Activated T-cell treated with anti-CD3 and anti-CD28 coated beads for 24 hours (primary cell): ENCODE results near the gene SFT2D1.

Experiments
- DNase-seq: peaks from one replicate; pipeline ENCODE4 v3.0.0-alpha.2; 2020; ENCODE audit warnings: low read depth

The SFT2D1 gene

DNA sequence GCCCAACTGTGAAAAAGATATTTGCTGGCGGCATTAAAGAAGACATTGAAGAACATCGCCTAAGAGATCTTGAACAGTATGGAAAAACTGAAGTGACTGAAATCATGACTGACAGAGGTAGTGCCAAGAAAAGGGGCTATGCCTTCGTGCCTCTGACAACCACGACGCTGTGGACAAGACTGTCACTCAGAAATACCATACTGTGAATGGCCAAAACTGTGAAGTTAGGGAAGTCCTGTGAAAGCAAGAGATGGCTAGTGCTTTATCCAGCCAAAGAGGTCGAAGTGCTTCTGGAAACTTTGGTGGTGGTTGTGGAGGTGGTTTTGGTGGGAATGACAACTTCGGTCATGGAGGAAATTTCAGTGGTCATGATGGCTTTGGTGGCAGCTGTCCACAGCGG, 7.5 kb downstream of the SFT2D1 start:
- no peak for DNase-seq

DNA sequence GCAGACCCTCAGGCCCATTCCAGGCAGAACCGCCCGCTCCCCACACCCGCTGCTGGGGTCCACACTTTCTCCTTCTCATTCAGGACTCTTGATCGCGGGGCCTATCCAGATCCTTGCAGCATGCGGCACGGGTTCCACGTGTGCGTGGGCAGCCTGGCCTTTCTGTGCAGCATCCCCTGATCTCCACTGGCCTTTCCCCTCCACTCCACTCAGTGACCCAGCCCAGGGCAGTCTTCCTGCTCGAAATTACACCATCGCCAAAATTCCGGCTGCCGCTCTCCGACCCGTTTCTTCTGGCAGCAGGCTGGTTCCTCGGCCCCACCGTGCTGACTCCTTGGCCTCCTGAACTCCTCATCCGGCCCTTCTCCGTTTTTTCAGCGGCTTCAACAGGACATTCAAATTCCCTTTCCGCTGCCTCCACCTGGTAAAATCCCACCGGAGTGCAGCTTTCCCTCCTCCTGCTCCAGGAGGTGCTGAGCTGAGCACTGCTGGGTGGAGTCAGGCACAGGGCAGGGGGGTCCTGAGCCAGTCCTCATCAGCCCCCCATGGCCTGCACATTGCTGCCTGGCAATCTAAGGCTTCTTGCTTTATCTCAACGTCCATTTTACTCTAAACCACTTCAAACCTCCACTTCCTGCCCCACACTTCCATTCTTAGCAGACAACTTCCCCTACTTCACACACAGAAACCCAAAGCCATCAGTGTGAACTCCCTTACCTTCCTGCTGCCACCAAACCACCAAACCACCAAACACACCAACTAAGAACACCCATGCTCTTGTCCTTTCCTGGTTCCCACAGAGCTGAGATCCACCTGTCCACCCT, 9.0 kb downstream of the SFT2D1 start:
- no peak for DNase-seq

DNA sequence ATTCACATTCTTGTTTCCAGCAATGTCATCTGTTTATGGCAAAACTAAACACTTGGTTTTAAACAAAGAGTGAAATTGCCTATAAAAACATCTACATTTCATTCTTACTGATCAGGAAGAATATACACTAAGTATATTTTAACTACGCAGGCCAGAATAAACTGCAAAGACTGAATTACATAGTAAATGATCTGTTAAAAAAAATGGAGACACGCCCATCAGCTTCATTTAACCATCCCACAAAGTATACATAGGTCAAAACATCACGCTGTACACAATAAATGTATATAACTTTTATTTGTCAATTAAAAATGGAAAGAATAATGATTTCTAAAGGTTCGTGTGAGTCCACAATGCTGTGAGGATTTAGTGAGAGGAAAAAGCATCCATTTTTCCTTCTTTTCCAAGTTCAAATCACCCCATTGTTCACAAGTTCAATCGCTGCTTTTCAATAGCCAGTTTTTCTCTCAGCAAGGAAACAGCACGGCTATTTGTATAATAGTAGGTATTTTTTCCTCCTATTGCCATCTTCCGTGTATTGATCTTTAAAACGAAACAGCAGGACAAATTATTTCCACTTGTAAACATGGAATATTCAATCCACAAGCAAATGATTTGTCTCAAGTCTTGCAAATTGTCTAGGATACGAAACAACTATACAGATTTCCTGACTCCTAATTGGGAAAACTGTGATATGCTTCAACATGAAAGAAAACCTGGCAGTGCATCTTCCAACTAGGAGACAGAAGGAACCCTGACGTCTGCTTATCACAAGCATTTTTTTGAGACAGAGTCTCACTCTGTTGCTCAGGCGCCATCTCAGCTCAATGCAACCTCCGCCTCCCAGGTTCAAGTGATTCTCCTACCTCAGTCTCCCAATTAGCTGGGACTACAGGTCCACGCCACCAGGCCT, 10.6 kb downstream of the SFT2D1 start:
- no peak for DNase-seq

DNA sequence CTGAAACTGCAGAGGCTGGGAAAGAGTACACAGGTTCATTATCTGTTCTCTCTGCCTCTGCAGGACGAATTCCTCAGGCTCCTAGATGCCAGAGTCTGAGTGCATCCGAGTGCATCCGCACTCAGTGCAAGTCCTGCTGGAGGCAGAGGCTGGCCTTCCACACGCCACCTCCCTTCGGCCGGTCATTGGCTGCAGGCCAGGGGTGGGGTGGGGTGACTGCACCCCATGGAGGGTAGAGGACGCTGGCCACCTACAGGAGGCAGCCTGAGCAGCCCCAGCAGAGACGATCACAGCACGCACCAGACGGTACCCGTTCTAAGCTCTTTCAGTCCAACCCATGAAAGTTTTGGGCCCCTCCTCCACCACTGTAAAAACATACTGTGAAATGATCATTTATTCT, 11.7 kb downstream of the SFT2D1 start:
- DNase-seq = no peak

DNA sequence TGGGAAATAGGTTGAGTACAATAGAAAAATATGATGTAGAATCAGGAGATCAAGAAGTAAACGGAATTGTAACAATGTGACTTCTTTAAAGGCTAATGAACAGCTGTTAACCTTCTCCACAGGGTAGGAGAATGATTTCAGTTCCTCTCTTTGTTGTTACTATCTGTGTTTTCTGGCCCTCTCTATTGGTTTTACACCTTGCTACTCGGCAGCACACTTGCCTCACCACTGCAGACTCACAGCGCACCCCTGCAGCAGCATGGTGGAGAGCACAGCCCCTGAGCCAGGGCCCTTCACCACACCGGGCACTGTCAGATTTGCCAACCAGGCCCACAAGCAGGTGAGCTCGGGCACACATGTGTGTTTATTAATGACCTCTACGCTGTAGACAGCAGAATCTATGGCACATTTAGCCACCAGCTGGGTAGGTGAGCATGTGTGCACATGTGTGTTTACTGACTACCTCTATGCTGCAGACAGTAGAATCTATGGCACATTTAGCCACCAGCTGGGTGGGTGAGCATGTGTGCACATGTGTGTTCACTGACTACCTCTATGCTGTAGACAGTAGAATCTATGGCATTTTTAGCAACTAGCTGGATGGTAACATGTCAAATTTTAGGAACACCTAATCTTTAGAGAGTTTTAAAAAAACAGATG, 16.8 kb downstream of the SFT2D1 start:
- DNase-seq = no peak

DNA sequence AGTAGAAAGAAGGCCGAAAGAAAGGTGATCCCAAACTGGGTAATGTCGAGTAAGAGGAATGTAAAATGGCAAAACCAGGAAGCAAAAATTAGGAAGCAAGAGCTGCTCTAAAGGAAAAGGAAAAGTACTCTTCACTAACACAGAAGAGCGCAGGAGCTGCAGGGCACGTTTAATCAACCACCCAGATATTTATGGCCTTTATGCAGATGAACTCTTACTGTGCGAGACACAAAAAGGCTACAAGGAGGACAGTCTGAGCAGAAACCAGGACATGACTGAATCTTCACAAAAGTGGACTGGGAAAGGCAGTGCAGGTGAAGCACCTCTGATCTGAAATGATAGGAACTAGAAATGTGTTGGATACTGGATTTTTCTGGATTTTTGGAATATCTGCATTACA, 18.9 kb downstream of the SFT2D1 start:
- no peak for DNase-seq

DNA sequence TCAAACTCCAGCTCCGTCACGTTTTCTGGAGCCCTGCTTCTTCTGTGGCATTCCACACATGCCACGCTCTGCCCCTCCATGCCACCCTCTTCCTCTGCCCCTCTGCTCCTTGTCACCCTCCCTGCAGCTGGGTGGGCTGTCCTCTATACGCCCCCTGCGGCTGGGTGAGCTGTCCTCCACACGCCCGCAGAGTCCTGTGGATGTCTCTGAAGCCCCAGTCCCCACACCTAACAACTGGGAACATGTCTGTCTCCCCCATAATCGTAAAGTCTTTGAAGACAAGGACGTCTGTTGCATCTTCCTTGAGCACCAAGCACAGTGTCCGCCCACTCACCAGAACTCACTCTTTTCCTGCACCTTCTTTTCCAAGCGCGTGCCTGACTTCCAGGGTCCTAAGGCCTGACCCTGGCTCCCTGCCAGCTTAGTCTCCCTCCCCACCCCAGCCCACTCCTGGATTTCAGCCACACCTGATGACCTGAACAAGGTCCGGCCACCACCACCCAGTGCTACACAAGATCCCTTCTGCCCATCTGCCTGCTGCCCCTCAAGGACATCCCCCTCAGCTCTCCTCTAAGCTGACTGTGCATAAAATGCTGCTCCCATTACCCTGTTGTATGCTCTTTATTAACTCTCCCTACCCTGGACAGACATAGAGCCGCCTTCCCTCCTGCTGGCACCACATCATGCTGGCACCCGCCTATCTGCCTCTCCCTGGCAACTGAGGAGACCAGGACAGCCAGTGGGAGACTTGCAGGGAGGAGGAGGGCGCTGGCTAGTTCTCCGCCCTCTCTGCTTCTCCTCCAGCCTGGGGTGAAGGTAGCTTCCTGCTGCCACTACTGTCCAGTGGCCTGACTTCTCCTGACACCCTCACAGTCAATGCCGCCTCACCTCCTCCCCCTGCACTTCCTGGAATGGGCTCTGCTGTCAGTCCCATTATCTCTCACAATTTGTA, 23.4 kb downstream of the SFT2D1 start:
- DNase-seq = no peak

DNA sequence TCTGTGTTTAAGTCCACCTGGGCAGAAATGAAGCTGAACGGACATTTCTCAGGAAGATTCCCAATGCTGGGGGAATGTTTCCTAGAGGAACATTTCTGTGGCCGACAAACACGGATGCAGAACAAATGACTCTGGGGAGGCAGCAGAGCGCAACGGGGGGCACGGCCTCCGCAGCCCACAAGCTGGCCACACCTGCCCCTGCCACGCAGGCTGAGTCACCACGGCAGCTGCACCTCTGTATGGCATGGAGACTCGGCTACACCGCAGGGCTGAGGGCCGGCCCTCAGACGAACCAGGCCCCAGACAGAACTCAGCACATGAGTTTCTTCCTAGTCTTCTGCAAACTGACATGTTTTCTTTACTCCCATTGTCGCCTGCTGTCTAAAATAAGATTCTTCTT, 24.1 kb downstream of the SFT2D1 start:
- no peak for DNase-seq

DNA sequence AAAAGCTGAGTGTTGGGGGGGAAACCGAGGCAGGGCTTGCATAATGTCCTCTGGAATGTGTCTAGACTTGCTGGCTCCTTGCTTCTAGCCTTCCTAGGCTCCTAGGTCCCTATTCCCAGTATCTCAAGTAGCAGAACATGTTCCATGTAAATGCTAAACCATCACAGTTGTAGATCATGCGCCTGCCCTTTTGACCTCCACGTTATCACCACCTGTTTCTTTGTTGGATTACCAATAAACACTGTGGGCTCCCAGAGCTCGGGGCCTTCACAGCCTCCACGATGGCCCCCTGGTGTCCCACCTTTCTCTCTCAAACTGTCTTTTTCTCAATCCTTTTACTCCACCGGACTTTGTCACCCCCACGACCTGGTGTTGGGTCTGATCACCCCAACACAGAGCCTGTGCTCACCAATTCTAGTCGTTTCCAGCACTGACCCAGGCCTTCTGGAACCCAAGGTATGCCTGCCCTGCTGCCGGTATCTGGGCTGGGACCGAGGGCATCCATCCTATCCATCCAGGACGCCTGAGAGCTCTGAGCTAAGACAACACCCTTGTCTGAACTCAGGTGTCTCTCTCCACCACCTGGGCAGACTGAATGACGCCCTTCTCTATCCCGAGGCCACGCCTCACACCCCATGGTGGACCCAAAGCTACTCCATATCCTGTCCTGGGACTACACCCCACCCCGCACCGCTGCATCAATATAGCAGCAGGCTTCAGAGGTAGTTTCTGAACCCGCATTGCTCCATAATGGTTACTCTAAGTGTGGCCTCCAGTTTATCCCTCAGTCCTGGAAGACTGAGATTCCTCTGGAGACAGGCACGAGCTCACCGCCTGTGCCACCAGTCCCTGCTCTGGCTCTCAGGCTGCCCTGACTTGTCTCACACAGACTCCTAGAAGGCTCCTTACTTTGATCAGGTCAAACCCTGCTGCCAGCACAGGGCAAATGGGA, 24.8 kb downstream of the SFT2D1 start:
- no peak for DNase-seq

DNA sequence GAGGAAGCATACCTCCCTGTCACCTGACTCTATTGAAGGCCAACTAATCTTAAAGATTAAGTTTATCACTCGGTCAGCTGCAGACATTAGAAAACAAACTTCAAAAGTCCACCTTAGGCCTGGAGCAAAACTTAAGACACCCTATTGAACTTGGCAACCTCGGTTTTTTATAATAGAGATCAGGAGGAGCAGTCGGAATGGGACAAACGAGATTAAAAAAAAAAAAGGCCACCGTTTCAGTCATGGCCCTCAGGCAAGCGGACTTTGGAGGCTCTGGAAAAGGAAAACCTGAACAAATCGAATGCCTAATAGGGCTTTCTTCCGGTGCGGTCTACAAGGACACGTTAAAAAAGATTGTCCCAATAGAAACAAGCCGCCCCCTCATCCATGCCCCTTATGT, 26.9 kb downstream of the SFT2D1 start:
- no peak for DNase-seq

DNA sequence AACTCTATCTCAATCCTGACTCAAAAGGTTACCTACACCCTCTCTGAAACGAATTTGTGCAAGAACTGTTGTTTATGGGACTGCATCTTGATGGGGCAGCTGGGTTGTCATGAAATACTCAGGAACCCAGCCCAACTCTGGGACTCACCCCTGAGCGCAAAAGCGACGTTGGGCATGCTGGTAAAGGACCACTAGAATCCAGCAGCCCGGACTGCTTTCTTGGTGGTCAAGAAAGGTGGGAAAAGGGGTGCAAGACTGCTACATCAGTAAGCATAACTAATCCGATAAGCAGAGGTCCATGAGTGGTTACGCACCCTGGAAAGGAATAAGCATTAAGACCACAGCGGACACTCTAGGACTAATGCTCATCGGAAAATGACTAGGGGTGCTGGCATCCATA, 27.9 kb downstream of the SFT2D1 start:
- no peak for DNase-seq

DNA sequence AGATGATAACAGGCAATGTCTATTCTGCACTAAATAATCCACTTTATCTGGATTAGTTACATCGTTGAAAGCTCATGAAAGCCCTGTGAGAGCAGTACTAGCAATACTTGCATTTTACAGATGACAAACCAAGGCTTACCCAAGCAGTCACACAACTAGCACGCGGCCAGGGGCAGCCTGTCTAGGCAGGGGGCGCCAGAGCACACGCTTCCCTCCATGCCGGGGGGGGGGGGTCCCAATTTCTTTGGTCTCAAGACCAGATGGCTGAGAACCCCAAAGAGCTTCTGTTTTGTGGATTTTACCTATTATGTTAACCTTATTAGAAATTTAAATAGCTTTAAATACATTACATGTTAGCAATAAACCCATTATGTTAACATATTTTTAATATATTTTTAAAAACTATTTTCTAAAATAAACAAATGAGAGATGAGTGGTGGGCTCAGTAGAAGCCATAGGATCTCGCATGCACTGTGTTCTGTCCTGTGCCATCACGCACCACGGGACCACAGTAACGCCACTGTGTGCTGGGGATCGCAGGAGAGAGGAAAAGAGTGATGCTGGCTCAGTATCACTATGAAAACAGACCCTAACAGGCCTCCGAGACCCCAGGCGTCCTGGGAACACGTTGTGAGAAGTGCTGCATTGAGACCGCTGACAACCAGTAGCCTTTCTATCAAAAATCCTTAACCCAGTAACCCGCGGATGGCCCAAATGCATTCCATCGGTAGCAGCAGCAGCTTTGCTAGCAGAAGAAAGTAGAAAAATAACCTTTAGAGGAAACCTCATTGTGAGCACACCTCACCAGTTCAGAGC, 28.9 kb downstream of the SFT2D1 start:
- DNase-seq = no peak

DNA sequence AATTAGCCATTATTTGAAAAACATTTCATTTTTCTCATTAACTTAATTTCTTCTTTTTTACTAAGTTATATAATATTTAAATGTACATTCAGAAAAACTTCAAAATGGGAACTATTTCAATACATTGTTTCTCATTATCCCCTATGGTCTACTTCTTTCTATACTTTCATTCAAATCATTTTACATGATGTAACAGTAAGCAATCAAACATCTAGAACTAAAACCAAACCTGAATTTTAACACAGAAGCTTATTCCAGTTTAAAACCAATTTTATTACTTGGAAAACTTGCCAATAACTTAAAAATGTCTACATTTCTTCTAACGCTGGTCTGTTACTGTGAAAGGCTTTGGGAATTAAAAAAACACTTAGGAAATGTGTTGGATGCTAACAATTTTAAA, 29.5 kb downstream of the SFT2D1 start:
- no peak for DNase-seq

DNA sequence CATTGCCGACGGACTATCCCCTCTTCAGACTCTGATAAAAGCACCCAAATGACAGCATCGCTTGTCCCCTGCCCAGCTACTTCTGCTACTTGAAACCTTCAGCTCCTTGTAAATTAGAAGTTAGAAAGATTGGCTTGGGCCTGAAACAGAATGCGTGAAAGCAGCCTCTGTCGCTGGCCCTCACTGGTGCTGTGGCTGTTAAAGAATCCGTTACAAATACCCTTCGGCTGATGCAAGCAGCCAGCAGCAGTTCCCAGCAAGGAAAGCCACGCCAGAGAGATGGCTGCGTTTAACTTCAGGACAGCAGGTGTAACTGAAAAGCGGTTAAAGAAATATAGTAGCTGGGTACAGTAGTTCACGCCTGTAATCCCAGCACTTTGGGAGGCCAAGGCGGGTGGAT, 31.7 kb downstream of the SFT2D1 start:
- DNase-seq = no peak

DNA sequence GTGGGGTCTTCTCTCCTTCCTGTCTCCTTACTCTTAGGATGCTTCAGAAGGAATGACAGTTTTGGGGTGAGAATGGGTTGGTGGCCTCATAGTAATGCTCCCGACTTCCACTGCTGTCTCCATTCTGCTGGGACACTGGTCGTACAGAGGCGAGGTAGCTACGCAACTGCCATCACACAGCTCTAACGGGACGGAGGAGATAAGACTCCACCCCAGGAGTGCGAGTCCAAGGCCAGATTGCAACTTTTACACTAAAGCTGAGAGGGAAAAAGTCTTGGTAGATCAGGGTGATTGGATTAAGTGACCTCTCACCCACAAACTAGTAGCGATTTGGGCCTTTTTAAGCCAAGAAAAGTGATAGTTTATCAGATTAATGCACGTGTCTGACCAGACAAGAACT, 32.4 kb downstream of the SFT2D1 start:
- DNase-seq = no peak

DNA sequence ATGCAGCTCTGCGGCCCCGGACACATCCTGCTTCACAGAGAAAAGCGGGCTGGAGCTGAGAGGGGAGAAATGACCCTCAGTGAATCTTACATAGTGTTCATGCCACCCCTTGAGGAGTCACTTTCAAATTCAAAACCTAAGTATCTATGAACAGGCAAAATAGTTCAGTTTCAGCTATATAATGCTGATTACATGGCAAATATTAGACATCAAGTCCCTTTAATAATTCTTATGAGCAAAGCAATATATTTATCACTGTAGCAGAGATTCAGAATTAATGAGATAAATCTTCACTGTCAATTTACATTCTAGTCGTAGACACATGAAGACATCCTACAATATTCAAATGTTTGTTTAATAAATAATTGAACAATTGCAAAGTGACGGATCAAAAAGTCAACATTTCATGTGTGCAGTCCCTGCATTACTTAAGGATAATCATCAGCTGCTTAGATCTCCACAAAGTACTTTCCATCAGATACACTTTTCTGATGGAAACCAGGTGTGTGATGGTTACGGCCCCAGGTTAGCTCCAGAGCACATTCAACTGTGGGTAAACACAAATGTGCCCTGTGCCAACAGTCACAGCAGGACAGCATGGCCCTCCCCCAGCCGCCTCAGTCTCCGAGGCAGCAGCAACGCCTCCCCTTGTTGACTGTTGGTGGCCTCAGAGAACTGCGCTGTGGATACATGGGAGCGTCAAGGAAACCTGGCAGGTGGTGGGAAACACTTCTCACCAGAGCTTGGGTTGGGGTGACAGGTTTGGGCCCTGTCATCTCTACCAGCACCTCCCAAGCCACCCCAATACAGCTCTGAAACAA, 33.4 kb downstream of the SFT2D1 start:
- DNase-seq = no peak

DNA sequence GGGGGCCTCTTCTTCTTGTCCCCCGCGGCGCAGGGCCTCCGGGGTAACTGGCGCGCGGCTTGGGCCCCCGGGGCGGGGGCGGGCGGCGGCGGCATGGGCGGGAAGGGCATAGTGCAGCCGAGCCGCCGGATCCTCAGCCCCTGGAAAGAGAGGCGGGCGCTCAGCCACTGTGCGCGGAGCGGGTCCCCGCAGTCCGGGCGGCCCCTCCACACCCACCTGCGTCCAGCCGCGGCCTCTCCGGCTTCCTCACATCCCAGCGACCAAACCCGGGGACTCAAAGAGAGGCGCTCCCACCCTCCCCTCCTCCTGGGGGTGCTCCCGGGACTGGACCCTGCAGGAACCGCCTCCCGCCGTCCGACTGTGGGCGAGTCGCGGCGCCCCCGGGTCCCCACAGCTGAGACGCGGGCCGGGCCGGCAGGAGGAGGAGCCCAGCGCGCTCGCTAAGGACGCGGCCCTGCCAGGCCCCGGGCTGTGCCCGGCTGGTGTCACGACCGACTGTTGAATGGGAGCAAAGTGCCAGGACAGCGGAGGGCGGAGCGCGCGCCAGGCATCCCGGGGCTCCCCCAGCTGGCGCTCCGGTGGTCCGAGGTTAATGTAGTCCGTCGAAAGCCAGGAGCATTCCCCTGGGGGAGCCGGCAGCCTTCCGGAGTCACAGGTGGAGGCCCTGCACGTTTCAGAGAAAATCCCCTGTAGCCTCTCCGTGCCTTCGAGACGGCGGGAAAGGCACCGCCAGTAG, 34.1 kb downstream of the SFT2D1 start, which contains the start of gene PRR18:
TSS of gene PRR18 (minus strand) at position 360 of the 736 bp plus-strand sequence. CDS start at position 110, 250 bp downstream.
- no peak for DNase-seq
